ENCODE results near the gene CGB7.
A peak's percentile ranks its signal among the peaks of the same experiment; 100 is the strongest.
"Not testable (repeated sequence)": the region's sequence is repeated elsewhere in the genome, so short reads cannot be mapped to it uniquely, and the experiment has no call there.

The CGB7 gene

GRCh38 chr19:49073514-49074378, 16.2 kb upstream of the CGB7 start:
- DNase-seq = no peak

GRCh38 chr19:49071860-49072547, 14.5 kb upstream of the CGB7 start:
- DNase-seq = peak; percentile 73

- DNase-seq = no peak
Observed at GRCh38 chr19:49070416-49070815, 12.9 kb upstream of the CGB7 start.

GRCh38 chr19:49069026-49069425, 11.5 kb upstream of the CGB7 start:
- no peak for DNase-seq

GRCh38 chr19:49067554-49067953, 10.0 kb upstream of the CGB7 start:
- no peak for DNase-seq

GRCh38 chr19:49065905-49066512, 8.5 kb upstream of the CGB7 start:
- no peak for DNase-seq

GRCh38 chr19:49064768-49065611, 7.4 kb upstream of the CGB7 start, which contains the start of gene NTF4:
Gene NTF4, minus strand, starts transcription at chr19:49064818. Its CDS starts 2,821 bp downstream, at chr19:49061997.
- DNase-seq = peak; percentile 79

- no peak for DNase-seq
Observed at GRCh38 chr19:49064029-49064629, 6.6 kb upstream of the CGB7 start.

GRCh38 chr19:49061445-49061844, 3.9 kb upstream of the CGB7 start:
- DNase-seq = no peak

GRCh38 chr19:49061000-49061399, 3.5 kb upstream of the CGB7 start:
- no peak for DNase-seq

GRCh38 chr19:49059053-49059452, 1.5 kb upstream of the CGB7 start:
- no peak for DNase-seq

- peak; percentile 33 for DNase-seq
Observed at GRCh38 chr19:49058562-49058961, 1.0 kb upstream of the CGB7 start.

- DNase-seq = peak; percentile 35
Observed at GRCh38 chr19:49056902-49057596, 500 bp downstream of the CGB7 start.

- peak; percentile 70 for DNase-seq
Observed at GRCh38 chr19:49056101-49056901, 1.2 kb downstream of the CGB7 start.

- not testable (repeated sequence) for DNase-seq
Observed at GRCh38 chr19:49050376-49051033, 7.0 kb downstream of the CGB7 start.

- DNase-seq = not testable (repeated sequence)
Observed at GRCh38 chr19:49049834-49050233, 7.7 kb downstream of the CGB7 start.

- not testable (repeated sequence) for DNase-seq
Observed at GRCh38 chr19:49049011-49049410, 8.5 kb downstream of the CGB7 start, which contains the start of gene CGB8. Gene CGB8, minus strand, starts transcription at chr19:49049111. Its CDS starts 372 bp downstream, at chr19:49048739.

GRCh38 chr19:49043548-49043947, 14.0 kb downstream of the CGB7 start, which contains the start of gene CGB5:
Gene CGB5, plus strand, starts transcription at chr19:49043848. Its CDS starts 362 bp downstream, at chr19:49044210.
- not testable (repeated sequence) for DNase-seq

GRCh38 chr19:49042666-49043065, 14.9 kb downstream of the CGB7 start:
- DNase-seq = not testable (repeated sequence)

GRCh38 chr19:49042177-49042576, 15.4 kb downstream of the CGB7 start:
- DNase-seq = no peak
